HCT116 (cell line): Measurements from ENCODE around the gene C5orf34. TPM values are rescaled to one million over a fixed set of nuclear protein-coding genes. Genes with fewer than 3 reads are reported as not detected.

Experiments used
- ATAC-seq: fragments of 200-7000 bp; cut with Tn5 transposase; 2 replicates; pipeline ENCODE4 v1.9.1; 2020; ENCODE audit warnings: mild to moderate bottlenecking, moderate library complexity
- BruUV-seq: library from RNA; stranded (reverse); fragments of 400-500 nt; replicated peaks from 2 replicates; lab custom pipeline; 2021; lab: Mats Ljungman, UMichigan
- CTCF ChIA-PET: fragments of 300-600 bp; sonication (Branson Sonifier 250); formaldehyde crosslinking; loops from one replicate; lab custom pipeline; 2021; ENCODE audit warnings: antibody characterized with exemption; lab: Charles Lee
- POLR2A ChIA-PET: fragments of 300-600, 350-600 bp; sonication (Branson Sonifier 250); formaldehyde crosslinking; loops from one replicate; lab custom pipeline; 2021; ENCODE audit warnings: antibody characterized with exemption; lab: Charles Lee
- RAD21 ChIA-PET, 2 experiments: fragments of 300-600 bp; sonication (Branson Sonifier 250); formaldehyde crosslinking; loops; one replicate each; lab custom pipeline; 2023; ENCODE audit warnings: low total read pairs in 2 of 2; ENCODE audit not compliant: uncharacterized antibody in 2 of 2, unreplicated experiment in 2 of 2, low non-redundant PET in 1 of 2; lab: Charles Lee
- DNase-seq: peaks from one replicate; pipeline ENCODE4 v3.0.0-alpha.2; 2010; ENCODE audit warnings: low read depth, low spot score
- H2AFZ ChIP-seq: fragments of 200-600 bp; shearing (Covaris generic), sonication (generic); 2 replicates; pipeline ENCODE4 v1.6.1; 2017; ENCODE audit warnings: low read depth, mixed run types, mixed read lengths, antibody characterized with exemption, low read length; ENCODE audit not compliant: poor library complexity, severe bottlenecking
- H3K27ac ChIP-seq: 2 replicates; pipeline ENCODE4 v1.5.1; 2012; ENCODE audit warnings: low read depth, low read length
- H3K27me3 ChIP-seq: fragments of 200-600 bp; sonication (generic); 2 replicates; pipeline ENCODE4 v1.6.1; 2016; ENCODE audit warnings: mixed run types, low read length, mixed read lengths; ENCODE audit not compliant: insufficient read depth
- H3K36me3 ChIP-seq, 2 experiments: fragments of 200-500 bp in 1 of 2; fragments of 200-600 bp in 1 of 2; sonication (Bioruptor generic) in 1 of 2; sonication (generic) in 1 of 2; 2 replicates each; pipeline versions ENCODE4 v1.5.1 to v1.6.1; 2014 to 2016; ENCODE audit warnings: low read length in 2 of 2, inconsistent platforms in 1 of 2, mixed read lengths in 1 of 2, mixed run types in 1 of 2; ENCODE audit not compliant: insufficient read depth in 2 of 2, control insufficient read depth in 1 of 2
- H3K4me1 ChIP-seq, 2 experiments: fragments of 200-600 bp in 1 of 2; sonication (generic) in 1 of 2; 2 replicates each; pipeline versions ENCODE4 v1.5.1 to v1.6.1; 2012 to 2017; ENCODE audit warnings: low read length in 2 of 2, inconsistent platforms in 1 of 2, mild to moderate bottlenecking in 1 of 2, mixed read lengths in 1 of 2, mixed run types in 1 of 2, moderate library complexity in 1 of 2; ENCODE audit not compliant: insufficient read depth in 2 of 2, control insufficient read depth in 1 of 2
- H3K4me2 ChIP-seq: fragments of 200-600 bp; sonication (generic); 2 replicates; pipeline ENCODE4 v1.6.1; 2017; ENCODE audit warnings: mixed run types, low read length, mixed read lengths
- H3K4me3 ChIP-seq, 2 experiments: fragments of 200-600 bp in 1 of 2; sonication (generic) in 1 of 2; replicated peaks in 1 of 2; 2 replicates each; pipeline ENCODE4 v1.5.1; 2011 to 2016; ENCODE audit warnings: low read length in 2 of 2, control low read depth in 1 of 2, low read depth in 1 of 2, mild to moderate bottlenecking in 1 of 2, mixed read lengths in 1 of 2, mixed run types in 1 of 2
- H3K79me2 ChIP-seq: fragments of 200-600 bp; sonication (generic); 2 replicates; pipeline ENCODE4 v1.6.1; 2017; ENCODE audit warnings: mild to moderate bottlenecking, mixed run types, low read length, moderate library complexity, mixed read lengths; ENCODE audit not compliant: insufficient read depth
- H3K9ac ChIP-seq: fragments of 200-600 bp; sonication (generic); 2 replicates; pipeline ENCODE4 v1.6.1; 2016; ENCODE audit warnings: low read length, mixed read lengths
- H3K9me2 ChIP-seq: fragments of 200-600 bp; sonication (generic), shearing (Covaris generic); 2 replicates; pipeline ENCODE4 v1.6.1; 2017; ENCODE audit warnings: mixed run types, mild to moderate bottlenecking, moderate library complexity; ENCODE audit not compliant: insufficient read depth
- H3K9me3 ChIP-seq, 2 experiments: fragments of 200-500 bp in 1 of 2; fragments of 200-600 bp in 1 of 2; sonication (Bioruptor generic) in 1 of 2; sonication (generic) in 1 of 2; 2 replicates each; pipeline ENCODE4 v1.6.1; 2014 to 2017; ENCODE audit warnings: low read length in 2 of 2, mixed read lengths in 2 of 2, inconsistent platforms in 1 of 2, low read depth in 1 of 2, mild to moderate bottlenecking in 1 of 2, mixed run types in 1 of 2, moderate library complexity in 1 of 2; ENCODE audit not compliant: control insufficient read depth in 1 of 2, insufficient read depth in 1 of 2
- H4K20me1 ChIP-seq: fragments of 200-600 bp; sonication (generic), shearing (Covaris generic); 2 replicates; pipeline ENCODE4 v1.6.1; 2017; ENCODE audit warnings: mixed run types, mild to moderate bottlenecking, moderate library complexity; ENCODE audit not compliant: insufficient read depth
- CBX3 ChIP-seq: IDR thresholded peaks from 2 replicates; pipeline ENCODE4 v1.6.1; 2012; ENCODE audit warnings: low read depth
- CEBPB ChIP-seq: IDR thresholded peaks from 2 replicates; pipeline ENCODE4 v1.6.1; 2012; ENCODE audit warnings: low read depth
- EGR1 ChIP-seq: IDR thresholded peaks from 2 replicates; pipeline ENCODE4 v1.6.1; 2012; ENCODE audit warnings: low read depth
- ELF1 ChIP-seq: IDR thresholded peaks from 2 replicates; pipeline ENCODE4 v1.6.1; 2012; ENCODE audit warnings: low read depth, borderline replicate concordance
- EZH2 ChIP-seq: fragments of 200-600 bp; sonication (generic); IDR thresholded peaks from 2 replicates; pipeline ENCODE4 v1.6.1; 2017; ENCODE audit warnings: antibody characterized with exemption, mixed run types
- JUND ChIP-seq: IDR thresholded peaks from 2 replicates; pipeline ENCODE4 v1.6.1; 2012
- MAX ChIP-seq: IDR thresholded peaks from 2 replicates; pipeline ENCODE4 v1.6.1; 2012
- POLR2A ChIP-seq: IDR thresholded peaks from 2 replicates; pipeline ENCODE4 v1.7.0; 2011; ENCODE audit warnings: borderline replicate concordance; ENCODE audit not compliant: insufficient read depth, insufficient read length; ENCODE audit errors: extremely low read depth
- POLR2AphosphoS5 ChIP-seq: IDR thresholded peaks from 2 replicates; pipeline ENCODE4 v1.6.1; 2011; ENCODE audit warnings: mild to moderate bottlenecking, low read depth, low read length, moderate library complexity
- REST ChIP-seq: IDR thresholded peaks from 2 replicates; pipeline ENCODE4 v1.6.1; 2012; ENCODE audit warnings: low read depth
- SIN3A ChIP-seq: IDR thresholded peaks from 2 replicates; pipeline ENCODE4 v1.6.1; 2012; ENCODE audit warnings: low read depth
- SP1 ChIP-seq: IDR thresholded peaks from 2 replicates; pipeline ENCODE4 v1.6.1; 2012; ENCODE audit warnings: low read depth
- TCF7L2 ChIP-seq: IDR thresholded peaks from 2 replicates; pipeline ENCODE4 v1.7.0; 2011; ENCODE audit warnings: borderline replicate concordance, inconsistent platforms; ENCODE audit not compliant: insufficient read depth, insufficient read length; ENCODE audit errors: extremely low read depth
- ZNF274 ChIP-seq: fragments of 200-500 bp; sonication (Bioruptor generic); IDR thresholded peaks from 2 replicates; pipeline ENCODE4 v1.6.1; 2014; ENCODE audit warnings: mild to moderate bottlenecking, low read depth, low read length, inconsistent platforms
- intact Hi-C: fragments of 100-400 bp; cut with micrococcal nuclease; formaldehyde crosslinking; loops from 2 replicates; pipeline ENCODE4 v1.10.0; 2022
- total RNA-seq: library from RNA; stranded (reverse); gene quantifications from one replicate; pipeline ENCODE4 v1.2.1, GENCODE V29; 2021; ENCODE audit not compliant: unreplicated experiment

C5orf34 gene
- total RNA-seq, 1 experiment from 2014 or later, result 4.8 TPM

- ATAC-seq (no peak), DNase-seq (no peak)
- Histone ChIP-seq H3K27ac (no peak overlapping the region), H3K4me3 (no peak overlapping the region), H2AFZ (no peak overlapping the region), H3K9me2 (no peaks in the 10 kb centered on the region), H3K27me3 (no peaks in the 10 kb centered on the region), H3K9me3 (no peaks in the 10 kb centered on the region), H3K36me3 (peaks cover 2 to 5% of the 10 kb centered on the region in 2 experiments; a peak in 2 of 4 replicates), H3K79me2 (no peaks in the 10 kb centered on the region), H4K20me1 (no peaks in the 10 kb centered on the region), H3K9ac (no peak overlapping the region), H3K4me1 (no peaks in the 10 kb centered on the region), H3K4me2 (no peak overlapping the region)
- ChIA-PET POLR2A (interaction anchor here (1.7 kb wide), 1 partner anchor 14 kb away, joined by 3 read pairs; no protein-coding TSS in a partner anchor), RAD21 (no interaction called here), CTCF (interaction anchor here (1.4 kb wide), 1 partner anchor 14 kb away, joined by 5 read pairs; the partner anchor contains the start of gene TMEM267)
- intact Hi-C loops, result no loop called here
- BruUV-seq, result no TSS peak
- TF ChIP-seq CEBPB (no peak), ZNF274 (no peak), ELF1 (no peak), POLR2A (no peak), REST (no peak), CBX3 (no peak), JUND (no peak), TCF7L2 (no peak), EGR1 (no peak), SP1 (no peak), SIN3A (no peak), EZH2 (no peak), POLR2AphosphoS5 (no peak), MAX (no peak)
Measured at GRCh38 chr5:43498581-43498980, 16.4 kb downstream of the C5orf34 start.
